Measurements from ENCODE around the gene FAM120AOS. TPM values are rescaled to one million over a fixed set of nuclear protein-coding genes. Genes with fewer than 3 reads are reported as not detected.

The FAM120AOS gene
- total RNA-seq, 4 donors from 2014 or later, result 53.2 to 76.3 (median 63.5) TPM

GRCh38 chr9:93431539-93432105 is 21.8 kb downstream of the FAM120AOS start:
- no peak for TF ChIP-seq CTCF (IDR thresholded peaks at IDR 0.05; ENCODE audit: low read depth)

GRCh38 chr9:93427655-93428379 is 25.6 kb downstream of the FAM120AOS start:
- TF ChIP-seq CTCF (IDR thresholded peaks at IDR 0.05; ENCODE audit: low read depth), result no peak

- no peak for TF ChIP-seq CTCF (IDR thresholded peaks at IDR 0.05; ENCODE audit: low read depth)
Measured at GRCh38 chr9:93422977-93423616, 30.3 kb downstream of the FAM120AOS start.

- no peak for TF ChIP-seq CTCF (IDR thresholded peaks at IDR 0.05; ENCODE audit: low read depth)
Measured at GRCh38 chr9:93419023-93419422, 34.4 kb downstream of the FAM120AOS start.

GRCh38 chr9:93417538-93417937 is 35.8 kb downstream of the FAM120AOS start:
- no peak for TF ChIP-seq CTCF (IDR thresholded peaks at IDR 0.05; ENCODE audit: low read depth)

- no peak for TF ChIP-seq CTCF (IDR thresholded peaks at IDR 0.05; ENCODE audit: low read depth)
Measured at GRCh38 chr9:93416530-93417235, 36.7 kb downstream of the FAM120AOS start.

Measured in subcutaneous adipose tissue (tissue), 4 donors.